ENCODE measurements around the gene TIMP3. TPM values are rescaled to one million over a fixed set of nuclear protein-coding genes. Genes with fewer than 3 reads are reported as not detected.

Gene TIMP3
- total and polyA plus RNA-seq, 2 donors (not counting 3 experiments of a cell fraction or from before 2014, with no cell fraction given) = 0.22 to 2.0 TPM

GRCh38 chr22:32808038-32808445, 6.5 kb downstream of the TIMP3 start:
- Histone ChIP-seq H4K20me1 (replicated peaks; ENCODE audit: control insufficient read depth, extremely low read depth, insufficient read depth, low read length) (no peaks in the 10 kb centered on the region), H3K36me3 (ENCODE audit: control insufficient read depth in 2 of 2, extremely low read depth in 1 of 2, insufficient read depth in 2 of 2, low read length in 2 of 2) (no peaks in the 10 kb centered on the region), H3K4me2 (ENCODE audit: insufficient read depth, low read length) (no peak overlapping the region), H3K27me3 (ENCODE audit: control insufficient read depth in 2 of 2, insufficient read depth in 2 of 2, low read length in 2 of 2) (no peaks in the 10 kb centered on the region), H3K79me2 (ENCODE audit: control insufficient read depth, insufficient read depth, low read length) (no peaks in the 10 kb centered on the region), H3K4me1 (ENCODE audit: control insufficient read depth, extremely low read depth, insufficient read depth, low read length) (no peaks in the 10 kb centered on the region), H3K9me1 (replicated peaks; ENCODE audit: control insufficient read depth, extremely low read depth, insufficient read depth, low read length) (no peaks in the 10 kb centered on the region), H3K9ac (replicated peaks; ENCODE audit: extremely low read depth, insufficient read depth, low read length) (no peak overlapping the region), H3K4me3 (replicated peaks in 1 of 3; ENCODE audit: insufficient read depth in 1 of 3, low read depth in 1 of 3, low read length in 3 of 3) (no peak overlapping the region), H3K9me3 (replicated peaks; ENCODE audit: control insufficient read depth, insufficient read depth, low read length) (peaks cover 3% of the 10 kb centered on the region), H3K27ac (ENCODE audit: insufficient read depth, low read depth, low read length) (no peak overlapping the region), H2AFZ (ENCODE audit: low read depth, low read length) (no peak overlapping the region)
- no peak for FAIRE-seq
- dilution Hi-C loops (cut with MboI; ENCODE audit: extremely low pct_ligation_motif_present, low sequenced_read_pairs) (no loop called here), intact Hi-C loops (cut with micrococcal nuclease) (no loop called here)
- ChIA-PET CTCF (no interaction called here), POLR2A (no interaction called here)
- no TSS peak for BruUV-seq (replicated peaks)
- TF ChIP-seq POLR2A (IDR thresholded peaks at IDR 0.05; ENCODE audit: low read depth, low read length) (no peak), POLR2AphosphoS5 (IDR thresholded peaks at IDR 0.05; ENCODE audit: insufficient read depth, low read depth, low read length) (no peak), MAX (IDR thresholded peaks at IDR 0.05; ENCODE audit: insufficient read depth, insufficient read length) (no peak), MYC (IDR thresholded peaks at IDR 0.05; ENCODE audit: low read depth, low read length) (no peak), JUN (IDR thresholded peaks at IDR 0.05; ENCODE audit: borderline replicate concordance, insufficient read depth, insufficient read length, low read depth) (no peak), FOS (IDR thresholded peaks at IDR 0.05; ENCODE audit: borderline replicate concordance, insufficient read depth, low read length) (no peak), EZH2 (IDR thresholded peaks at IDR 0.05; ENCODE audit: borderline replicate concordance, low read depth, low read length, severe bottlenecking) (no peak), GATA2 (IDR thresholded peaks at IDR 0.05; ENCODE audit: insufficient read depth, insufficient read length, low read depth, low read length) (no peak), CTCF (IDR thresholded peaks at IDR 0.05; ENCODE audit: extremely low read depth in 1 of 2, insufficient read depth in 1 of 2, low read depth in 1 of 2, low read length in 2 of 2) (no peak)
- DNase-seq (ENCODE audit: low read depth, low spot score) = no peak
